Caco-2 (cell line): Measurements from ENCODE around the gene AKR1C2. TPM values are rescaled to one million over a fixed set of nuclear protein-coding genes. Genes with fewer than 3 reads are reported as not detected.
"Not testable (repeated sequence)": the region's sequence is repeated elsewhere in the genome, so short reads cannot be mapped to it uniquely, and the experiment has no call there.

ENCODE experiments used
- BruUV-seq: library from RNA; stranded (reverse); fragments of 400-500 nt; replicated peaks from 2 replicates; lab custom pipeline; 2021; lab: Mats Ljungman, UMichigan
- CTCF ChIA-PET: fragments of 300-600 bp; sonication (Branson Sonifier 250); formaldehyde crosslinking; loops from one replicate; lab custom pipeline; 2022; ENCODE audit warnings: antibody characterized with exemption; lab: Charles Lee
- POLR2A ChIA-PET: fragments of 300-600 bp; sonication (Branson Sonifier 250); formaldehyde crosslinking; loops from one replicate; lab custom pipeline; 2022; ENCODE audit warnings: antibody characterized with exemption; lab: Charles Lee
- DNase-seq, 2 experiments: peaks; one replicate each; pipeline versions ENCODE4 v3.0.0 to v3.0.0-alpha.2; 2020 to 2022
- H3K27me3 ChIP-seq: replicated peaks from 2 replicates; pipeline ENCODE4 v1.6.0; 2011; ENCODE audit warnings: low read length; ENCODE audit not compliant: control insufficient read depth, insufficient read depth
- H3K36me3 ChIP-seq: 2 replicates; pipeline ENCODE4 v1.5.1; 2011; ENCODE audit warnings: low read length; ENCODE audit not compliant: control insufficient read depth, insufficient read depth
- H3K4me1 ChIP-seq: fragments of 250-450 bp; sonication (Bioruptor Pico); 2 replicates; pipeline ENCODE4 v1.5.1; 2020; ENCODE audit warnings: mild to moderate bottlenecking
- H3K4me3 ChIP-seq: 2 replicates; pipeline ENCODE4 v1.5.1; 2011; ENCODE audit warnings: low read depth, mild to moderate bottlenecking, control low read depth, low read length
- H3K9me3 ChIP-seq: fragments of 250-450 bp; sonication (Bioruptor Pico); 2 replicates; pipeline ENCODE4 v1.5.1; 2020; ENCODE audit warnings: mild to moderate bottlenecking, moderate library complexity
- H3K27ac Mint-ChIP-seq: one replicate; pipeline ENCODE4 v1.8.0; 2022; ENCODE audit warnings: mixed read lengths; ENCODE audit not compliant: unreplicated experiment
- H3K27me3 Mint-ChIP-seq: one replicate; pipeline ENCODE4 v1.8.0; 2022; ENCODE audit warnings: mixed read lengths; ENCODE audit not compliant: insufficient read depth, unreplicated experiment
- H3K36me3 Mint-ChIP-seq: one replicate; pipeline ENCODE4 v1.8.0; 2022; ENCODE audit warnings: mild to moderate bottlenecking, mixed read lengths; ENCODE audit not compliant: insufficient read depth, unreplicated experiment
- H3K4me1 Mint-ChIP-seq: one replicate; pipeline ENCODE4 v1.8.0; 2022; ENCODE audit warnings: low read depth, mixed read lengths; ENCODE audit not compliant: unreplicated experiment
- H3K4me3 Mint-ChIP-seq: one replicate; pipeline ENCODE4 v1.8.0; 2022; ENCODE audit warnings: mild to moderate bottlenecking, moderate library complexity, mixed read lengths; ENCODE audit not compliant: unreplicated experiment
- H3K9me3 Mint-ChIP-seq: one replicate; pipeline ENCODE4 v1.8.0; 2022; ENCODE audit warnings: mixed read lengths; ENCODE audit not compliant: unreplicated experiment
- intact Hi-C: fragments of 100-400 bp; cut with micrococcal nuclease; formaldehyde crosslinking; loops from one replicate; pipeline ENCODE4 v1.10.0; 2022; ENCODE audit not compliant: unreplicated experiment
- total RNA-seq: library from RNA; stranded (reverse); gene quantifications from 2 replicates; pipeline ENCODE4 v1.2.3, GENCODE V29; 2022
- TF ChIP-seq, protein P1 (sequence below), 2 experiments: fragments of 200-600 bp in 1 of 2; IDR thresholded peaks; 1 replicate in 1 of 2; 2 replicates in 1 of 2; pipeline versions ENCODE4 v1.5.1 to v1.8.0; 2011 to 2022; ENCODE audit warnings: antibody characterized with exemption in 1 of 2, control low read depth in 1 of 2, inconsistent platforms in 1 of 2, low read depth in 1 of 2, low read length in 1 of 2, mild to moderate bottlenecking in 1 of 2, moderate library complexity in 1 of 2; ENCODE audit not compliant: insufficient read depth in 1 of 2, severe bottlenecking in 1 of 2, unreplicated experiment in 1 of 2

The AKR1C2 gene
- total RNA-seq, 1 experiment from 2014 or later, result 41.7 TPM

DNA sequence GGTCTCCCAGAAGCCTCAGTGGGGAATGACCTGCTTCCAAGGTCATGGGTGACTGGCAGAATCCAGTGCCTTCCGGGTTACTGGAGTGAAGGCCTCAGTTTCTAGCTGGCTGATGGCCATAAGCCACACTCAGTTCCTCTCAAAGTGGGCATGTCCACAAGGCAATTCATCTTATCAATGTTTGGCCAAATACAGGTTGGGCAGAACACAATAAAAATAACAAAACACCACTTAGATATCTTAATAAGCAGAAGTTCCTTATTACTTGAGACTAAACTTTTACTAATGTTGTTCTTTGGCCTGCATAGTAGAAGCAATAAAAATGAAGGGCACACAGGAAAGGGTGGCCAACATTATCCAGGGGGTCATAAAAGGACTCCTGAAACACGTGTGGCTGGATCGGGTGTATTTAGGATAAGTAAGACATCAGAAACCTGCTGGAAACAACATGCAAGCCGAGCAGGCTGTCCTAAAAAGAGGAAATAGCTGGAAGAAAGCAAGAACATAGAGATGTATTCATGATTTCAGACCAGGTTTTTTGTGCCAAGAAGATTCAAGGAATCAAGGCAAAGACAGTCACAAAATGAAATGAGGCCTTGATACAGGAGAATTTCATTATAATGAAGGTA is 19.6 kb upstream of the AKR1C2 start:
- BruUV-seq, result no TSS peak
- Histone ChIP-seq H3K4me1 (0 out of 2 replicates have a peak, but pooled peaks cover 5% of the 10 kb centered on the region), H3K4me3 (no peak overlapping the region), H3K36me3 (no peaks in the 10 kb centered on the region), H3K9me3 (0 out of 2 replicates have a peak, but pooled peaks cover 5% of the 10 kb centered on the region), H3K27me3 (no peaks in the 10 kb centered on the region)
- no peaks in the 10 kb centered on the region for H3K36me3 Mint-ChIP-seq
- TF ChIP-seq, protein P1, sequence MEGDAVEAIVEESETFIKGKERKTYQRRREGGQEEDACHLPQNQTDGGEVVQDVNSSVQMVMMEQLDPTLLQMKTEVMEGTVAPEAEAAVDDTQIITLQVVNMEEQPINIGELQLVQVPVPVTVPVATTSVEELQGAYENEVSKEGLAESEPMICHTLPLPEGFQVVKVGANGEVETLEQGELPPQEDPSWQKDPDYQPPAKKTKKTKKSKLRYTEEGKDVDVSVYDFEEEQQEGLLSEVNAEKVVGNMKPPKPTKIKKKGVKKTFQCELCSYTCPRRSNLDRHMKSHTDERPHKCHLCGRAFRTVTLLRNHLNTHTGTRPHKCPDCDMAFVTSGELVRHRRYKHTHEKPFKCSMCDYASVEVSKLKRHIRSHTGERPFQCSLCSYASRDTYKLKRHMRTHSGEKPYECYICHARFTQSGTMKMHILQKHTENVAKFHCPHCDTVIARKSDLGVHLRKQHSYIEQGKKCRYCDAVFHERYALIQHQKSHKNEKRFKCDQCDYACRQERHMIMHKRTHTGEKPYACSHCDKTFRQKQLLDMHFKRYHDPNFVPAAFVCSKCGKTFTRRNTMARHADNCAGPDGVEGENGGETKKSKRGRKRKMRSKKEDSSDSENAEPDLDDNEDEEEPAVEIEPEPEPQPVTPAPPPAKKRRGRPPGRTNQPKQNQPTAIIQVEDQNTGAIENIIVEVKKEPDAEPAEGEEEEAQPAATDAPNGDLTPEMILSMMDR (IDR thresholded peaks at IDR 0.05; ENCODE audit: insufficient read depth in 1 of 2, low read depth in 1 of 2, low read length in 1 of 2, severe bottlenecking in 1 of 2, unreplicated experiment in 1 of 2), result no peak
- no peak for DNase-seq
- no peak overlapping the region for H3K4me3 Mint-ChIP-seq
- H3K27ac Mint-ChIP-seq, result no peak overlapping the region
- CTCF ChIA-PET, result no interaction called here
- no peaks in the 10 kb centered on the region for H3K27me3 Mint-ChIP-seq
- POLR2A ChIA-PET, result no interaction called here
- intact Hi-C loops, result no loop called here
- H3K9me3 Mint-ChIP-seq, result no peaks in the 10 kb centered on the region
- no peaks in the 10 kb centered on the region for H3K4me1 Mint-ChIP-seq

DNA sequence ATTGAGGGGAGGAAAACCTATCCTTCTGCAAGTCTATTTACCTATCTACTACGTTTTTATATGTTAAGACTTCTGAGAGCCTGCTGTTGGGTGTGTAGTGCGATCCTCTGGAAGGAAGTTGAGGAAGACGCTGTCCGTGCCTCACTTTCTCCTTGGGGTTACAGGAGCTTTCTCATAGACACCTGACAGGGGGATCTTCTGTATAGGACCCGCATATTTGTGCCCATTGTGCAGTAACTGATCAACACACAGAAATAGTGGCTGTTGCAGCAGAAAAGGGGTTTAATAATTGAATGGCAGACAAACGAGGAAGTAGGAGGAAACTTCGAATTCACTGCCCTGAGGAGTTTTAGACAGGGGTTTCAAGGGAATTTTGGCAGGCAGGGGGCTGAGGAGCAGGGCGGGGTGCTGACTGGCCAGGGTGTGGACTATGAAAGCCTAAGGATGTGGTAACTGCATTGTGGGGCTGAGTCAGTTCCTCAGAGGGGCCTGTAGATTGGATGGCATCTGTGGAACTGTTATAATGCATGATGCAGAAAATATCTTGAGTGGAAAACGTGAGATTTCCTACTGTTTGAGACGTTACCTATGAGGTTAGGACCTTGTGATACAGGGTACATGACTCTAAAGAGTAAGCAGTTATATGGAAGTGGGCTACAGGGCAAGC is 18.1 kb upstream of the AKR1C2 start:
- H3K9me3 ChIP-seq, H3K4me1 ChIP-seq, BruUV-seq, H3K36me3 Mint-ChIP-seq, H3K9me3 Mint-ChIP-seq, H3K4me1 Mint-ChIP-seq, H3K27ac Mint-ChIP-seq, POLR2A ChIA-PET, H3K27me3 ChIP-seq, H3K4me3 Mint-ChIP-seq, CTCF ChIA-PET, H3K4me3 ChIP-seq, H3K36me3 ChIP-seq, DNase-seq, intact Hi-C loops, H3K27me3 Mint-ChIP-seq: not testable (repeated sequence)

DNA sequence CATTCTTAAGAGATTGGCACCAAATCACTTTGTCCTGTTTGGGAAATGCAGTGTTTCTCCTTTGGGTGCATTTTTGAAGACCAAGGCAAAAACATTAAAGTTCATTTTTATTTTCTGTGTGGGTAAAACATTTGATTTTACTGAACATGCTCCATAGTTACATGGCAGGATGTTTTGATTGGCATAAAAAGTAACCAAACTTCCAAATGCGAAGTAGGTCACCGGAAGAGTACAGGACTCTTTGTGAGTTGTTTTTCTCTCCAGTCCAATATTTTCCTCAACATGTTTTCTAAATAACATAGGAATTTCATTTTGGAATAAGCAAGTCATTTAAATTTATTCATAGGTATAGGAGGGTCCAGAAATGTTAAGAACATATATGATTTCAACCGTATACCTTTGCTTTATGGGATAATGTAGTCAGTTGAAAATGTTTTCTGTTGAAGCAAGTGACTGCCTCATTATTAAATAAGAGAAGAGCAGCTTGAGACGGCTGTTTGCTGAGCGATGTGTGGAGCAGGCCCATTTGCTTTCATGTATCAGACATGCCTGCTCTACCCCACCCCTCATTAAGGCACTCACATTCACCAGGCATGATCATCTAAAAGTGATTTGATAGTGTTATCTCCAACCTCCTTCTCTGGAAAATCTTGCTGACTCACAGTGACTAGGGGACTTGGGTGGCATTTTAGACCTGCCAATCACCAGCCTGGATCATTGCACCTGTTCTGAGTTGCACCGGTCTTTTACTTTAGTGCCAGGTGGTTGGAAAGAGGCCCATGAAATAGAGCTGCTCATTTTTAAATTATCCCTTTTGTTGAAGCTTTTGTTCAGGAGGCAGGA is 16.3 kb upstream of the AKR1C2 start:
- peak; percentile 35 to 43 for DNase-seq
- intact Hi-C loops, result loop anchor here (1.0 to 5.0 kb wide), 3 partner anchors 74 to 263 kb away; partner anchors contain the start of gene AKR1C3
- POLR2A ChIA-PET, result not testable (repeated sequence)

More for the DNA sequence above, 16.3 kb upstream of the AKR1C2 start:
- H3K4me3 ChIP-seq, H3K36me3 ChIP-seq, H3K36me3 Mint-ChIP-seq, H3K4me1 ChIP-seq, BruUV-seq, H3K4me3 Mint-ChIP-seq, CTCF ChIA-PET, H3K27me3 ChIP-seq, H3K4me1 Mint-ChIP-seq, H3K9me3 ChIP-seq, H3K27me3 Mint-ChIP-seq, H3K9me3 Mint-ChIP-seq: not testable (repeated sequence)
- peak overlapping the region; percentile 50 for H3K27ac Mint-ChIP-seq
